ENCODE results near the gene RBKS.

Gene RBKS

GRCh38 chr2:27842894-27843293, 47.3 kb downstream of the RBKS start:
- H3K4me3 ChIP-seq (IDR thresholded peaks at IDR 0.05; ENCODE audit: insufficient read depth, low read depth, low read length), result no peak overlapping the region
- H2AFZ ChIP-seq (ENCODE audit: low read depth), result no peak overlapping the region
- no peaks in the 10 kb centered on the region for H3K27me3 ChIP-seq (ENCODE audit: insufficient read depth, low read depth)
- no peaks in the 10 kb centered on the region for H4K20me1 ChIP-seq (ENCODE audit: insufficient read depth)
- H3K79me2 ChIP-seq (ENCODE audit: insufficient read depth, low read depth), result no peaks in the 10 kb centered on the region
- no peaks in the 10 kb centered on the region for H3K4me1 ChIP-seq (ENCODE audit: low read depth, poor library complexity, severe bottlenecking)
- H3K36me3 ChIP-seq (ENCODE audit: insufficient read depth), result no peaks in the 10 kb centered on the region
- H3K9ac ChIP-seq, result no peak overlapping the region
- H3K4me2 ChIP-seq, result no peak overlapping the region
- H3K27ac ChIP-seq, result no peak overlapping the region
- no peak for TF ChIP-seq CTCF (conservative IDR thresholded peaks at IDR 0.05; ENCODE audit: low read depth, low read length)

GRCh38 chr2:27839022-27839618, 51.1 kb downstream of the RBKS start:
- no peak overlapping the region for H2AFZ ChIP-seq (ENCODE audit: low read depth)
- H3K36me3 ChIP-seq (ENCODE audit: insufficient read depth), result no peaks in the 10 kb centered on the region
- H3K4me2 ChIP-seq, result no peak overlapping the region
- H3K9ac ChIP-seq, result no peak overlapping the region
- no peaks in the 10 kb centered on the region for H4K20me1 ChIP-seq (ENCODE audit: insufficient read depth)
- no peaks in the 10 kb centered on the region for H3K79me2 ChIP-seq (ENCODE audit: insufficient read depth, low read depth)
- TF ChIP-seq CTCF (conservative IDR thresholded peaks at IDR 0.05; ENCODE audit: low read depth, low read length), result no peak
- H3K27ac ChIP-seq, result no peak overlapping the region
- no peaks in the 10 kb centered on the region for H3K27me3 ChIP-seq (ENCODE audit: insufficient read depth, low read depth)
- H3K4me1 ChIP-seq (ENCODE audit: low read depth, poor library complexity, severe bottlenecking), result no peaks in the 10 kb centered on the region
- H3K4me3 ChIP-seq (IDR thresholded peaks at IDR 0.05; ENCODE audit: insufficient read depth, low read depth, low read length), result no peak overlapping the region

- no peak overlapping the region for H3K9ac ChIP-seq
- H3K79me2 ChIP-seq (ENCODE audit: insufficient read depth, low read depth), result no peaks in the 10 kb centered on the region
- no peak overlapping the region for H3K27ac ChIP-seq
- H3K4me2 ChIP-seq, result no peak overlapping the region
- no peaks in the 10 kb centered on the region for H4K20me1 ChIP-seq (ENCODE audit: insufficient read depth)
- H3K36me3 ChIP-seq (ENCODE audit: insufficient read depth), result no peaks in the 10 kb centered on the region
- no peaks in the 10 kb centered on the region for H3K4me1 ChIP-seq (ENCODE audit: low read depth, poor library complexity, severe bottlenecking)
- H2AFZ ChIP-seq (ENCODE audit: low read depth), result no peak overlapping the region
- no peak for TF ChIP-seq CTCF (conservative IDR thresholded peaks at IDR 0.05; ENCODE audit: low read depth, low read length)
- H3K4me3 ChIP-seq (IDR thresholded peaks at IDR 0.05; ENCODE audit: insufficient read depth, low read depth, low read length), result no peak overlapping the region
- no peaks in the 10 kb centered on the region for H3K27me3 ChIP-seq (ENCODE audit: insufficient read depth, low read depth)
Observed at GRCh38 chr2:27838502-27838901, 51.7 kb downstream of the RBKS start.

GRCh38 chr2:27833931-27834330, 56.3 kb downstream of the RBKS start:
- H3K27me3 ChIP-seq (ENCODE audit: insufficient read depth, low read depth), result no peaks in the 10 kb centered on the region
- no peak for TF ChIP-seq CTCF (conservative IDR thresholded peaks at IDR 0.05; ENCODE audit: low read depth, low read length)
- H3K4me2 ChIP-seq, result no peak overlapping the region

More at GRCh38 chr2:27833931-27834330, 56.3 kb downstream of the RBKS start:
- Histone ChIP-seq H3K4me1 (ENCODE audit: low read depth, poor library complexity, severe bottlenecking) (no peaks in the 10 kb centered on the region), H3K36me3 (ENCODE audit: insufficient read depth) (no peaks in the 10 kb centered on the region), H2AFZ (ENCODE audit: low read depth) (no peak overlapping the region), H3K27ac (no peak overlapping the region), H4K20me1 (ENCODE audit: insufficient read depth) (no peaks in the 10 kb centered on the region), H3K79me2 (ENCODE audit: insufficient read depth, low read depth) (no peaks in the 10 kb centered on the region), H3K9ac (no peak overlapping the region), H3K4me3 (IDR thresholded peaks at IDR 0.05; ENCODE audit: insufficient read depth, low read depth, low read length) (no peak overlapping the region)
